HepG2 (cell line): ENCODE measurements around the gene MTHFD1. TPM values are rescaled to one million over a fixed set of nuclear protein-coding genes. Genes with fewer than 3 reads are reported as not detected.
A peak's percentile ranks its signal among the peaks of the same experiment; 100 is the strongest.

Source experiments
- ASH2L ChIP-seq: fragments of 300-600, 200-600 bp; sonication (generic); IDR thresholded peaks from 2 replicates; pipeline ENCODE4 v1.7.0; 2017; ENCODE audit warnings: low read depth, mild to moderate bottlenecking, moderate library complexity, mixed read lengths, low read length; ENCODE audit not compliant: insufficient read length
- CBX2 ChIP-seq, 2 experiments: fragments of 200-600 bp in 1 of 2; sonication (generic); formaldehyde crosslinking in 1 of 2; IDR thresholded peaks; 2 replicates each; pipeline versions ENCODE4 v1.7.0 to v1.8.1; 2018 to 2022; ENCODE audit warnings: low read depth in 2 of 2, low read length in 1 of 2, mild to moderate bottlenecking in 1 of 2, missing genetic modification reagents in 1 of 2
- ERF ChIP-seq: IDR thresholded peaks from 2 replicates; pipeline ENCODE4 v1.6.1; 2018; ENCODE audit warnings: missing biosample characterization, missing genetic modification reagents
- GFI1 ChIP-seq: sonication (generic); formaldehyde crosslinking; IDR thresholded peaks from 2 replicates; pipeline ENCODE4 v1.5.0; 2020; ENCODE audit warnings: missing genetic modification reagents, mild to moderate bottlenecking, borderline replicate concordance
- IRX3 ChIP-seq: sonication (generic); formaldehyde crosslinking; IDR thresholded peaks from 2 replicates; pipeline ENCODE4 v1.8.1; 2023; ENCODE audit warnings: mild to moderate bottlenecking, low read depth, missing genetic modification reagents, borderline replicate concordance
- MEIS1 ChIP-seq: sonication (generic); formaldehyde crosslinking; IDR thresholded peaks from 2 replicates; pipeline ENCODE4 v1.9.0; 2021; ENCODE audit warnings: mild to moderate bottlenecking, missing genetic modification reagents, moderate library complexity, borderline replicate concordance
- MIER3 ChIP-seq: IDR thresholded peaks from 2 replicates; pipeline ENCODE4 v1.6.1; 2016; ENCODE audit warnings: missing compliant biosample characterization, borderline replicate concordance
- MYNN ChIP-seq: sonication (generic); formaldehyde crosslinking; IDR thresholded peaks from 2 replicates; pipeline ENCODE4 v1.4.0; 2020; ENCODE audit warnings: mild to moderate bottlenecking, low read depth, missing genetic modification reagents
- NCOA1 ChIP-seq: sonication (generic); formaldehyde crosslinking; IDR thresholded peaks from 2 replicates; pipeline ENCODE4 v1.9.0; 2021; ENCODE audit warnings: missing genetic modification reagents
- SMARCE1 ChIP-seq: fragments of 450-650 bp; IDR thresholded peaks from 2 replicates; pipeline ENCODE4 v1.6.1; 2017; ENCODE audit warnings: borderline replicate concordance
- SP4 ChIP-seq: sonication (generic); formaldehyde crosslinking; IDR thresholded peaks from 2 replicates; pipeline ENCODE4 v1.8.1; 2023; ENCODE audit warnings: mild to moderate bottlenecking, missing genetic modification reagents
- TBP ChIP-seq: sonication (generic); formaldehyde crosslinking; IDR thresholded peaks from 2 replicates; pipeline ENCODE4 v1.5.0; 2020; ENCODE audit warnings: missing genetic modification reagents
- ZFYVE20 ChIP-seq: sonication (generic); formaldehyde crosslinking; IDR thresholded peaks from 2 replicates; pipeline ENCODE4 v1.8.0; 2023; ENCODE audit warnings: low read depth, mild to moderate bottlenecking, moderate library complexity, missing genetic modification reagents, borderline replicate concordance
- ZKSCAN5 ChIP-seq: sonication (generic); formaldehyde crosslinking; IDR thresholded peaks from 2 replicates; pipeline ENCODE4 v1.5.1; 2020; ENCODE audit warnings: mild to moderate bottlenecking, missing genetic modification reagents
- ZNF10 ChIP-seq: sonication (generic); formaldehyde crosslinking; IDR thresholded peaks from 2 replicates; pipeline ENCODE4 v1.4.0; 2020; ENCODE audit warnings: mild to moderate bottlenecking, low read depth, missing genetic modification reagents, borderline replicate concordance
- ZNF24 ChIP-seq: fragments of 450-650 bp; IDR thresholded peaks from 2 replicates; pipeline ENCODE4 v1.6.1; 2017; ENCODE audit warnings: antibody characterized with exemption, mild to moderate bottlenecking
- ZNF431 ChIP-seq: sonication (generic); formaldehyde crosslinking; IDR thresholded peaks from 2 replicates; pipeline ENCODE4 v1.9.0; 2022; ENCODE audit warnings: missing genetic modification reagents, low read depth, mild to moderate bottlenecking, borderline replicate concordance
- ZNF598 ChIP-seq: sonication (generic); formaldehyde crosslinking; IDR thresholded peaks from 2 replicates; pipeline ENCODE4 v1.5.1; 2020; ENCODE audit warnings: mild to moderate bottlenecking, missing genetic modification reagents, borderline replicate concordance
- ZNF616 ChIP-seq: sonication (generic); formaldehyde crosslinking; IDR thresholded peaks from 2 replicates; pipeline ENCODE4 v1.5.0; 2020; ENCODE audit warnings: low read depth, mild to moderate bottlenecking, missing genetic modification reagents
- ZNF672 ChIP-seq: sonication (generic); formaldehyde crosslinking; IDR thresholded peaks from 2 replicates; pipeline ENCODE4 v1.8.1; 2022; ENCODE audit warnings: missing genetic modification reagents
- ZNF768 ChIP-seq: sonication (generic); formaldehyde crosslinking; IDR thresholded peaks from 2 replicates; pipeline ENCODE4 v1.4.0; 2020; ENCODE audit warnings: missing genetic modification reagents
- polyA plus RNA-seq, 8 experiments: library from polyadenylated mRNA; depleted of rRNA in 3 of 8; stranded (reverse) in 7 of 8; unstranded in 1 of 8; fragments of >200 nt; fragmentation: Illumina TruSeq in 4 of 8; extraction: Trizol in 4 of 8; gene quantifications; 2 replicates each; pipeline versions ENCODE4 v1.2.1 to v1.2.3, GENCODE V29; 2011 to 2016; ENCODE audit warnings: low read depth in 4 of 8, missing spikeins in 1 of 8, mixed read lengths in 1 of 8; ENCODE audit not compliant: insufficient read depth in 1 of 8
- total RNA-seq, 5 experiments: library from RNA; depleted of rRNA; stranded (reverse); fragments of >200 nt; fragmentation: Illumina TruSeq; extraction: Trizol; gene quantifications; 2 replicates each; pipeline ENCODE4 v1.2.3, GENCODE V29; 2016; ENCODE audit warnings: low read depth in 1 of 5
- TF ChIP-seq, protein P1 (sequence below): sonication (generic); formaldehyde crosslinking; IDR thresholded peaks from 2 replicates; pipeline ENCODE4 v1.8.0; 2022; ENCODE audit warnings: low read depth, missing genetic modification reagents
- TF ChIP-seq, protein P2 (sequence below): sonication (generic); IDR thresholded peaks from 2 replicates; pipeline ENCODE4 v1.6.1; 2016; ENCODE audit warnings: low read depth, borderline replicate concordance
- TF ChIP-seq, protein P3 (sequence below): sonication (generic); formaldehyde crosslinking; IDR thresholded peaks from 2 replicates; pipeline ENCODE4 v1.4.0; 2020; ENCODE audit warnings: mild to moderate bottlenecking, missing genetic modification reagents

The MTHFD1 gene
- total and polyA plus RNA-seq, 2 of the 13 experiments (the other 11 are each of a cell fraction or from before 2014, with no cell fraction given), result 31.0 to 106 TPM

DNA sequence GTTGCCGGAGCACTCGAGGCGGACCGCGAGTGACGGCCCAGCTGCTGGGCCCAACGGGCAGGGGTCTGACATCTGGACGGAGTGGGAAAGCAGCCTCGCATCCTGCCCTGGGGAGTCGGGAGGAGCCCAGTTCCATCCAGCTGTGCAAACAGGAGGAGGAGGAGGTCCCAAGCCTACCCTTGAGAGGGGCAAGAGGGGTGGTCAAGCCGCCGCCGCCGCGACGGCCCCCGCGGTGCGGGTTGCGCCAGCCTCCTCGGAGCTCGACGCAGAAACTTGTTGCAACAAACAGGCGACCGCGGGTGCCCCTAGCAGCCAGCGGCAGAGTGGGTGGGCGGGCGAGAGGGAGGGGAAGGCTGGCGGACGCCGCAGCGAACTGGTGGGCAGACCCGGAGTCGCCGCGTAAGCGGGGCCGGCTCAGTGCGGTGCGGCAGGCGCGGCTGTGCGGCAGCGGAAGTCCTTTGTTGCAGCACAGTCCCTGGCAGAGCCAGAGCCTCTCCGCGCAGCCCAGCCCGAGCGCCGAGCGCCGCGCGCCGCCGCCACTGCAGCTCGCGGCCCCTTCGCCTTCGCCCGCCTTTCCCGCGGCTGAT is 116.2 kb downstream of the MTHFD1 start, which contains the start of gene ZBTB1 (continued):
- TF ChIP-seq, protein P1, sequence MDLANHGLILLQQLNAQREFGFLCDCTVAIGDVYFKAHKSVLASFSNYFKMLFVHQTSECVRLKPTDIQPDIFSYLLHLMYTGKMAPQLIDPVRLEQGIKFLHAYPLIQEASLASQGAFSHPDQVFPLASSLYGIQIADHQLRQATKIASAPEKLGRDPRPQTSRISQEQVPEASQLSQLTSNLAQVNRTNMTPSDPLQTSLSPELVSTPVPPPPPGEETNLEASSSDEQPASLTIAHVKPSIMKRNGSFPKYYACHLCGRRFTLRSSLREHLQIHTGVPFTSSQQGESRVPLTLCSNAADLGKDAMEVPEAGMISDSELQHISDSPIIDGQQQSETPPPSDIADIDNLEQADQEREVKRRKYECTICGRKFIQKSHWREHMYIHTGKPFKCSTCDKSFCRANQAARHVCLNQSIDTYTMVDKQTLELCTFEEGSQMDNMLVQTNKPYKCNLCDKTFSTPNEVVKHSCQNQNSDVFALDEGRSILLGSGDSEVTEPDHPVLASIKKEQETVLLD (CRISPR knock-in tag), result peak; percentile 13
- TF ChIP-seq ZNF431 (CRISPR knock-in tag) (no peak), ZNF598 (CRISPR knock-in tag) (no peak), ZNF768 (CRISPR knock-in tag) (peak; percentile 81), ERF (CRISPR knock-in tag) (no peak), CBX2 (IDR thresholded peaks at IDR 0.05; ENCODE audit: low read depth, low read length) (no peak), CBX2 (CRISPR knock-in tag; IDR thresholded peaks at IDR 0.05; ENCODE audit: low read depth) (no peak; the same call in 1 of the 2 replicates), ZNF616 (CRISPR knock-in tag) (peak; percentile 60; the same call in 1 of the 2 replicates), ZFYVE20 (CRISPR knock-in tag) (0 out of 2 replicates have a peak, but pooled peaks have one; percentile 93), MYNN (CRISPR knock-in tag) (no peak), ZNF672 (CRISPR knock-in tag) (no peak), MEIS1 (CRISPR knock-in tag) (no peak), GFI1 (CRISPR knock-in tag) (0 out of 2 replicates have a peak, but pooled peaks have one; percentile 64), NCOA1 (CRISPR knock-in tag) (no peak), ZNF10 (CRISPR knock-in tag) (no peak), TBP (no peak), ZKSCAN5 (CRISPR knock-in tag) (no peak), SMARCE1 (no peak), ASH2L (no peak), SP4 (CRISPR knock-in tag) (no peak), ZNF24 (no peak), MIER3 (no peak; the same call in 1 of the 2 replicates), IRX3 (no peak)
- TF ChIP-seq, protein P2, sequence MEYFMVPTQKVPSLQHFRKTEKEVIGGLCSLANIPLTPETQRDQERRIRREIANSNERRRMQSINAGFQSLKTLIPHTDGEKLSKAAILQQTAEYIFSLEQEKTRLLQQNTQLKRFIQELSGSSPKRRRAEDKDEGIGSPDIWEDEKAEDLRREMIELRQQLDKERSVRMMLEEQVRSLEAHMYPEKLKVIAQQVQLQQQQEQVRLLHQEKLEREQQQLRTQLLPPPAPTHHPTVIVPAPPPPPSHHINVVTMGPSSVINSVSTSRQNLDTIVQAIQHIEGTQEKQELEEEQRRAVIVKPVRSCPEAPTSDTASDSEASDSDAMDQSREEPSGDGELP, result peak; percentile 96
- TF ChIP-seq, protein P3, sequence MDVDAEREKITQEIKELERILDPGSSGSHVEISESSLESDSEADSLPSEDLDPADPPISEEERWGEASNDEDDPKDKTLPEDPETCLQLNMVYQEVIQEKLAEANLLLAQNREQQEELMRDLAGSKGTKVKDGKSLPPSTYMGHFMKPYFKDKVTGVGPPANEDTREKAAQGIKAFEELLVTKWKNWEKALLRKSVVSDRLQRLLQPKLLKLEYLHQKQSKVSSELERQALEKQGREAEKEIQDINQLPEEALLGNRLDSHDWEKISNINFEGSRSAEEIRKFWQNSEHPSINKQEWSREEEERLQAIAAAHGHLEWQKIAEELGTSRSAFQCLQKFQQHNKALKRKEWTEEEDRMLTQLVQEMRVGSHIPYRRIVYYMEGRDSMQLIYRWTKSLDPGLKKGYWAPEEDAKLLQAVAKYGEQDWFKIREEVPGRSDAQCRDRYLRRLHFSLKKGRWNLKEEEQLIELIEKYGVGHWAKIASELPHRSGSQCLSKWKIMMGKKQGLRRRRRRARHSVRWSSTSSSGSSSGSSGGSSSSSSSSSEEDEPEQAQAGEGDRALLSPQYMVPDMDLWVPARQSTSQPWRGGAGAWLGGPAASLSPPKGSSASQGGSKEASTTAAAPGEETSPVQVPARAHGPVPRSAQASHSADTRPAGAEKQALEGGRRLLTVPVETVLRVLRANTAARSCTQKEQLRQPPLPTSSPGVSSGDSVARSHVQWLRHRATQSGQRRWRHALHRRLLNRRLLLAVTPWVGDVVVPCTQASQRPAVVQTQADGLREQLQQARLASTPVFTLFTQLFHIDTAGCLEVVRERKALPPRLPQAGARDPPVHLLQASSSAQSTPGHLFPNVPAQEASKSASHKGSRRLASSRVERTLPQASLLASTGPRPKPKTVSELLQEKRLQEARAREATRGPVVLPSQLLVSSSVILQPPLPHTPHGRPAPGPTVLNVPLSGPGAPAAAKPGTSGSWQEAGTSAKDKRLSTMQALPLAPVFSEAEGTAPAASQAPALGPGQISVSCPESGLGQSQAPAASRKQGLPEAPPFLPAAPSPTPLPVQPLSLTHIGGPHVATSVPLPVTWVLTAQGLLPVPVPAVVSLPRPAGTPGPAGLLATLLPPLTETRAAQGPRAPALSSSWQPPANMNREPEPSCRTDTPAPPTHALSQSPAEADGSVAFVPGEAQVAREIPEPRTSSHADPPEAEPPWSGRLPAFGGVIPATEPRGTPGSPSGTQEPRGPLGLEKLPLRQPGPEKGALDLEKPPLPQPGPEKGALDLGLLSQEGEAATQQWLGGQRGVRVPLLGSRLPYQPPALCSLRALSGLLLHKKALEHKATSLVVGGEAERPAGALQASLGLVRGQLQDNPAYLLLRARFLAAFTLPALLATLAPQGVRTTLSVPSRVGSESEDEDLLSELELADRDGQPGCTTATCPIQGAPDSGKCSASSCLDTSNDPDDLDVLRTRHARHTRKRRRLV (CRISPR knock-in tag), result no peak; the same call in 1 of the 2 replicates
